GM08714 (cell line): ENCODE measurements around the gene GRXCR2.
"Not testable (repeated sequence)": the region's sequence is repeated elsewhere in the genome, so short reads cannot be mapped to it uniquely, and the experiment has no call there.

Experiments used
- H3K4me3 ChIP-seq: fragments of 200-500 bp; sonication (Bioruptor generic); 2 replicates; pipeline ENCODE4 v1.5.1; 2014; ENCODE audit warnings: mild to moderate bottlenecking, low read length, inconsistent platforms
- ZNF274 ChIP-seq: IDR thresholded peaks from 2 replicates; pipeline ENCODE4 v1.6.1; 2012; ENCODE audit warnings: mild to moderate bottlenecking, low read depth, low read length

The GRXCR2 gene

GRCh38 chr5:145859453-145859852 is 13.4 kb downstream of the GRXCR2 start:
- TF ChIP-seq ZNF274: no peak

GRCh38 chr5:145858959-145859358 is 13.9 kb downstream of the GRXCR2 start:
- H3K4me3 ChIP-seq: no peak overlapping the region
- TF ChIP-seq ZNF274: no peak

More at GRCh38 chr5:145859453-145859852, 13.4 kb downstream of the GRXCR2 start:
- no peak overlapping the region for H3K4me3 ChIP-seq

GRCh38 chr5:145856285-145856818 is 16.5 kb downstream of the GRXCR2 start:
- H3K4me3 ChIP-seq: no peak overlapping the region
- TF ChIP-seq ZNF274: no peak

- H3K4me3 ChIP-seq: no peak overlapping the region
- no peak for TF ChIP-seq ZNF274
These were observed 17.0 kb downstream of the GRXCR2 start for GRCh38 chr5:145855763-145856267.

DNA sequence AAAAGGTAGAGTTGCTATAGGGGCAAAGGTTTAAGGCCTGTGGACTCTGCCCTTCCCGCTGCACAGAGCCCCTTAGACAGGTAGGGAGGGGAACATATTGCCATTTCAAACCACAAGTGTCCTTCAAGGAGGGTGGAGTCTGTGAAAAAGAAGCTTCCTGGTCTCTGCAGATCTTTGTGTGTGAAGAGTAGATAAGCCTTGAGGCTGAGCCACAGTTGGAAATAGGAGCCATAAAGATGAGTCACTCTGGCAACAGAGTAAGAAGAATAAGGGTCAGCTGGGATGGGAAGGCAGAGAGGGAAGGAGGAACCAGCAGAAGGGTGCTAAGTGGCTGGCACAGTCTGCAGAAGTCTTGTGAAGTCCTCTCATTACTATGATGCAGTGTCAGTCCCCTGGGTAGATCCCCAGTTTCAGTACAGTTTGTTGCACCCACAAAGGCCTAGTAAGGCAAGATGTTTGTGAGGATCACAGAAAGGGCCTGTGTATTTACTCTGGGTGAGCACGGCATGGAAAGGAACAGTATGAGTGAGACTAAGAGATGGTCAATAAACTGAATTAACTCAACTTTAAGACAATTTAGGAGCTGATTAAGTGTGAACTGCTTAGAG is 18.1 kb downstream of the GRXCR2 start:
- TF ChIP-seq ZNF274: no peak
- H3K4me3 ChIP-seq: no peak overlapping the region

- no peak overlapping the region for H3K4me3 ChIP-seq
- TF ChIP-seq ZNF274: no peak
These were observed 18.9 kb downstream of the GRXCR2 start for GRCh38 chr5:145853781-145854376.

- no peak for TF ChIP-seq ZNF274
- no peak overlapping the region for H3K4me3 ChIP-seq
These were observed 19.8 kb downstream of the GRXCR2 start for GRCh38 chr5:145852990-145853389.

DNA sequence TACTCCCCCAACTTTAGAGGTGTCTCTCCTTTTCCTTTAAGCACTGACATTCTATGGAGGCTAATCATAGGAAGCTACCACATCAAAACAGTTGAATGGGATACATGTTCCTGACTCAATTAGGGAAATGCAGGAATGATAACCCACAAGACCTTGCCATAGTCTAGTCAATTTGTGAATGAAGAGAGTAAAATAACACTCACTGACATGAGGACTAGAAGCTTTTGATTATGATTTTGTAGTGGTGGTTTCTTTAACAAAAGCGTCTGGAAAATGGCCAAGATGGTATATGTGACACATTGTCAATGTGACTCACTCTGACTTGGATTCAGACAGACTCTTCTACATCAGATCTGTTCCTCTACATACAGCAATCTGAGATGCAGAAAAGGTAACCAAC is 24.0 kb downstream of the GRXCR2 start:
- no peak for TF ChIP-seq ZNF274
- H3K4me3 ChIP-seq: no peak overlapping the region

DNA sequence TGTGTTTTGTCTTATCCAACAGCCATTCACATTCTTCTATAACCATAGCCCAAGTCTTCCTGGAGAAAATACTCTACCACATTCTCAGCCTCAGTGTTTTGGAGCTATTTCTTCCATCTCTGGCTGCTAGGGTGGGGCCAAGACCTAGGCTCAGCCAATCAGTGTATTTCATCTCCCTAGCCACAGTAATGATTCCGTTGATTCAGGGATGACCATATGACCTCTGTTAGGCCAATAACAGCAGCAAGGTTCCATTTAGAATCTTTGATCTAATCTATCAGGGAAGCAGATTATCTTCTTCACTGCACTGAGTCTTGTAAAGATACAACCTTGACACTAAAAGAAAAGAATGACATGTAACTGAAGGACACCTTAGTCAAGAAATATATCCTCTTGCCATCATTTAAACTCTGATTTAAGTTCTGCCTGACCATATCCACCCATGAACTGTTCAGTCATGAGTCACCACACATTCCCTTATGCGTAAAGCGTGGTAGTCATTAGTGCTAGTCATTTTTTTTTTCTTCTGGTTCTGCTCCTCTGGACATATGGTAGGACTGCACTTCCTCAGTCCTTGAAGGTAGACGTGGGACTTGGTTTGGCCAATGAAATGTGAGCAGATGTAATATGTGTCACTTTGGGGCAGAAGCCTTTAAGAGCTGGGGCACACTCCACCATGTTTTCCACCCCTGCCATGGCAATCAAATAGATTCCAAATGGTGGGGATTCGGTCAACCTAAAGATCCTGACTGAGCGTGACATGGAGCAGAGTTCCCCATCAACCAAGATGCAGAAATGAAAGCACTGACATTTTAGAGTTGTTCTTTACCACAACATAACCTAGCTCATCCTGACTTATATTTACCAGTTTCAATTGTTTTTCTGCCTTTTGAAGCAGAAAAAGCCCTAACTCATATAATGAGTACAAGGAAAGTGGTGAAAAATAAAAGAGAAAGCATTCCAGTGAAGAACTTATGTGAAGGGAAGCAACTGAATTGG is 25.0 kb downstream of the GRXCR2 start:
- H3K4me3 ChIP-seq: no peak overlapping the region
- no peak for TF ChIP-seq ZNF274

GRCh38 chr5:145846081-145846480 is 26.7 kb downstream of the GRXCR2 start:
- no peak overlapping the region for H3K4me3 ChIP-seq
- no peak for TF ChIP-seq ZNF274

DNA sequence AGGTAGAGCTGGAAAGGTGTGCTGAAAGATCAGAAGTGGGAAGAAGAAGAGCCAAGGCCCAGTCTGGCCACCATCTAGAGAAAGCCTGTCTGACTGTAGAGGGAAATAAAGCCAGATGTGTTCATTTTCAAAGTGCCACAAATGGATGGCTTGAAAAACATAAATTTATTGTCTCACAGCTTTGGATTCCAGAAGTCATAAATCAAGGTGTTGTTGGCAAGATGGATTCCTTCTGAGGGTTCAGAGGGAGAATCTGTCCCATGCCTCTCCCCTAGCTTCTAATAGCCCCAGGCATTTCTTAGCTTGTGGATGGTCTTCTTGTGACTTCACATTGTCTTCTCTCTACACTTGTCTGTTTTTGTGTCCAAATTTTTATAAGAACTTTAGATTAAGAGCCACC is 31.5 kb downstream of the GRXCR2 start:
- H3K4me3 ChIP-seq: no peak overlapping the region
- TF ChIP-seq ZNF274: no peak

GRCh38 chr5:145840458-145841132 is 32.2 kb downstream of the GRXCR2 start:
- H3K4me3 ChIP-seq: no peak overlapping the region
- no peak for TF ChIP-seq ZNF274

GRCh38 chr5:145838276-145838675 is 34.5 kb downstream of the GRXCR2 start:
- no peak overlapping the region for H3K4me3 ChIP-seq
- TF ChIP-seq ZNF274: no peak

GRCh38 chr5:145836241-145836640 is 36.6 kb downstream of the GRXCR2 start:
- not testable (repeated sequence) for H3K4me3 ChIP-seq
